Body of pancreas (tissue), 4 donors: ENCODE data around the gene NCOA1. TPM values are rescaled to one million over a fixed set of nuclear protein-coding genes. Genes with fewer than 3 reads are reported as not detected.

Experiments used
- ATAC-seq: fragments of 150-250 bp; one replicate; pipeline ENCODE4 v1.9.1; 2016
- DNase-seq, 4 donors: peaks; one replicate each; pipeline ENCODE4 v3.0.0-alpha.2; 2019
- H3K27ac ChIP-seq, 4 donors: fragments of 200-600 bp; sonication (generic); 1 replicate in 3 of 4; 2 replicates in 1 of 4; pipeline versions ENCODE4 v1.5.1 to v1.6.1; 2016 to 2019; ENCODE audit warnings: mild to moderate bottlenecking in 1 of 4, mixed read lengths in 1 of 4, moderate library complexity in 1 of 4
- H3K27me3 ChIP-seq, 2 donors: fragments of 200-600 bp; sonication (generic); one replicate each; pipeline ENCODE4 v1.6.0; 2016; ENCODE audit warnings: mild to moderate bottlenecking in 1 of 2
- H3K36me3 ChIP-seq, 2 donors: fragments of 200-600 bp; sonication (generic); replicated peaks in 1 of 2; 2 replicates each; pipeline ENCODE4 v1.5.1; 2016; ENCODE audit warnings: low read depth in 2 of 2; ENCODE audit not compliant: insufficient read depth in 1 of 2
- H3K4me1 ChIP-seq: fragments of 200-600 bp; sonication (generic); one replicate; pipeline ENCODE4 v1.6.0; 2016
- H3K4me3 ChIP-seq, 2 donors: fragments of 200-600 bp; sonication (generic); 1 replicate in 1 of 2; 2 replicates in 1 of 2; pipeline ENCODE4 v1.5.1; 2016 to 2019
- H3K9me3 ChIP-seq, 3 donors: fragments of 200-600 bp; sonication (generic); 1 replicate in 2 of 3; 2 replicates in 1 of 3; pipeline ENCODE4 v1.5.1; 2016
- CTCF ChIP-seq, 7 experiments: fragments of 450-650 bp in 4 of 7; fragments of 200-600 bp in 3 of 7; sonication (generic) in 3 of 7; IDR thresholded peaks; one replicate each; pipeline ENCODE4 v1.5.1; 2016 to 2019; ENCODE audit warnings: antibody characterized with exemption in 7 of 7
- POLR2A ChIP-seq, 3 donors: fragments of 450-650 bp; IDR thresholded peaks; one replicate each; pipeline ENCODE4 v1.6.1; 2016; ENCODE audit warnings: antibody characterized with exemption in 3 of 3, mild to moderate bottlenecking in 2 of 3
- WGBS, 2 donors: methylation state at CpG; one replicate each; pipeline ENCODE4 v1.1.5; 2017; 5-methylcytosine and 5-hydroxymethylcytosine counted together
- intact Hi-C: fragments of 100-400 bp; cut with DNase I; formaldehyde crosslinking; loops from one replicate; pipeline ENCODE4 v1.15.1; 2023
- total RNA-seq, 2 donors: library from RNA; depleted of rRNA; stranded (reverse); fragments of >200 nt; gene quantifications; one replicate each; pipeline ENCODE4 v1.1.0, GENCODE V29; 2016

Gene NCOA1
- total RNA-seq, 2 donors from 2014 or later, result 22.1 to 38.7 TPM

- whole genome bisulfite sequencing, 2 donors, result 79 to 91% methylated on average over 2 of the region's 2 CpGs
Observed at GRCh38 chr2:24745825-24746224, 254.8 kb downstream of the NCOA1 start.

GRCh38 chr2:24747299-24747698, 256.2 kb downstream of the NCOA1 start:
- Histone ChIP-seq H3K4me3 (no peak overlapping the region), H3K27me3 (no peaks in the 10 kb centered on the region), H3K4me1 (no peaks in the 10 kb centered on the region), H3K27ac (no peak overlapping the region), H3K9me3 (no peaks in the 10 kb centered on the region), H3K36me3 (peaks cover 0 to 2% of the 10 kb centered on the region in 2 donors)
- no peak for ATAC-seq
- 95 to 98% methylated on average over 3 of the region's 3 CpGs for WGBS, 2 donors
- TF ChIP-seq POLR2A (IDR thresholded peaks at IDR 0.05) (no peak), CTCF (IDR thresholded peaks at IDR 0.05) (no peak)
- intact Hi-C loops, result no loop called here
- DNase-seq, result no peak

More at GRCh38 chr2:24745825-24746224, 254.8 kb downstream of the NCOA1 start:
- DNase-seq (no peak), ATAC-seq (no peak)
- Histone ChIP-seq H3K27me3 (no peaks in the 10 kb centered on the region), H3K4me3 (no peak overlapping the region), H3K9me3 (no peaks in the 10 kb centered on the region), H3K27ac (no peak overlapping the region), H3K36me3 (peaks cover 0 to 4% of the 10 kb centered on the region in 2 donors), H3K4me1 (no peaks in the 10 kb centered on the region)
- TF ChIP-seq POLR2A (IDR thresholded peaks at IDR 0.05) (no peak), CTCF (IDR thresholded peaks at IDR 0.05) (no peak)
- intact Hi-C loops, result no loop called here

- Histone ChIP-seq H3K4me3 (no peak overlapping the region), H3K27me3 (no peaks in the 10 kb centered on the region), H3K9me3 (no peaks in the 10 kb centered on the region), H3K27ac (no peak overlapping the region), H3K4me1 (no peaks in the 10 kb centered on the region), H3K36me3 (peaks cover 0 to 9% of the 10 kb centered on the region in 2 donors)
- DNase-seq, result no peak
- TF ChIP-seq CTCF (IDR thresholded peaks at IDR 0.05) (no peak), POLR2A (IDR thresholded peaks at IDR 0.05) (no peak)
- ATAC-seq, result no peak
- intact Hi-C loops, result no loop called here
- WGBS, 2 donors, result 92 to 97% methylated on average over 7 of the region's 7 CpGs
Observed at GRCh38 chr2:24749069-24749691, 258.1 kb downstream of the NCOA1 start.

- Histone ChIP-seq H3K9me3 (no peaks in the 10 kb centered on the region), H3K4me3 (no peak overlapping the region), H3K4me1 (no peaks in the 10 kb centered on the region), H3K27ac (no peak overlapping the region), H3K36me3 (peaks cover 0 to 23% of the 10 kb centered on the region in 2 donors), H3K27me3 (no peaks in the 10 kb centered on the region)
- no peak for ATAC-seq
- intact Hi-C loops, result no loop called here
- TF ChIP-seq POLR2A (IDR thresholded peaks at IDR 0.05) (no peak), CTCF (IDR thresholded peaks at IDR 0.05) (no peak)
- no peak for DNase-seq
- 86% methylated on average over 3 of the region's 3 CpGs for WGBS, 2 donors
Observed at GRCh38 chr2:24754985-24755705, 264.1 kb downstream of the NCOA1 start.
